AG09319 (cell line): ENCODE results near the gene NAGK.
"Not testable (repeated sequence)": the region's sequence is repeated elsewhere in the genome, so short reads cannot be mapped to it uniquely, and the experiment has no call there.

Experiments used
- DNase-seq: peaks from one replicate; pipeline ENCODE4 v3.0.0-alpha.2; 2010; ENCODE audit warnings: low read depth; ENCODE audit errors: extremely low read depth
- CTCF ChIP-seq: IDR thresholded peaks from 2 replicates; pipeline ENCODE4 v1.5.1; 2011; ENCODE audit warnings: low read depth, mild to moderate bottlenecking, inconsistent platforms, low read length, moderate library complexity

Gene NAGK

GRCh38 chr2:71068218-71069035 is at the start of gene NAGK:
TSS of gene NAGK (plus strand) at chr2:71068648. CDS start at chr2:71068684, 36 bp downstream.
- peak; percentile 88 for DNase-seq
- no peak for TF ChIP-seq CTCF

GRCh38 chr2:71019989-71020388 is 48.5 kb upstream of the NAGK start:
- DNase-seq: not testable (repeated sequence)

DNA sequence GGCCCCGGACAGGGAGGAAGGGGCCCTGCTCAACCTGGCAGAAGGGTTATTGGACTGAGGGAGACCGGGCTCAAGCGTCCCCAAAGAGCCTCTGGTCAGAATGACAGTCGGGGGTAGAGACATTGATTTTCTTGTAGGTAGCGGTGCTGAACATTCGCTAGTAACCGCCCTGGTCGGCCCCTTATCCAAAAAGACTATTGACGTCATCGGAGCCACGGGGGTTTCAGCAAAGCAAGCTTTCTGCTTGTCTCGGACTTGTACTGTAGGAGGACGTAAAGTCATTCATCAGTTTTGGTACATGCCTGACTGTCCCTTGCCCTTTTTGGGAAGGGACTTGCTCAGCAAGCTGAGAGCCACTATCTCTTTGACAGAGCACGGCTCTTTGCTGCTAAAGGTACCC is 47.1 kb upstream of the NAGK start:
- DNase-seq: not testable (repeated sequence)

- not testable (repeated sequence) for DNase-seq
Observed at GRCh38 chr2:71023553-71024243, 44.8 kb upstream of the NAGK start.

GRCh38 chr2:71036296-71036695 is 32.2 kb upstream of the NAGK start:
- not testable (repeated sequence) for DNase-seq

DNA sequence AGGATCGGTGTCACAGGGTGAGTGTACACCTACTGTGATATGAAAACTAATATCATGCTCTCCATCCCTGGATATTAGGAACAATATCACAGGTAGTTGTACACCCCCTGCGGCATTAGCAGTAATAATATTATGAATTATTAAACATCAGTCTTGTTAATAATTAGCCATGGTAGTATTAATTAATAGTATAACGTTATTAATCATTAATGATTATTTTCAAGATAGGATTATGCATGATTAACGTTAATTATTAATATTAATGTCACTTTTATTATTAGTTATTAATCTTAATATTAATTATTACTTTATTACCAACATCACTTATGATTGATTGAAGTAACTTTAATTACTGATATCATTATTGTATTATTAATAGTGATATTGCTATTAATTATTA is 26.2 kb upstream of the NAGK start:
- no peak for DNase-seq
- no peak for TF ChIP-seq CTCF

DNA sequence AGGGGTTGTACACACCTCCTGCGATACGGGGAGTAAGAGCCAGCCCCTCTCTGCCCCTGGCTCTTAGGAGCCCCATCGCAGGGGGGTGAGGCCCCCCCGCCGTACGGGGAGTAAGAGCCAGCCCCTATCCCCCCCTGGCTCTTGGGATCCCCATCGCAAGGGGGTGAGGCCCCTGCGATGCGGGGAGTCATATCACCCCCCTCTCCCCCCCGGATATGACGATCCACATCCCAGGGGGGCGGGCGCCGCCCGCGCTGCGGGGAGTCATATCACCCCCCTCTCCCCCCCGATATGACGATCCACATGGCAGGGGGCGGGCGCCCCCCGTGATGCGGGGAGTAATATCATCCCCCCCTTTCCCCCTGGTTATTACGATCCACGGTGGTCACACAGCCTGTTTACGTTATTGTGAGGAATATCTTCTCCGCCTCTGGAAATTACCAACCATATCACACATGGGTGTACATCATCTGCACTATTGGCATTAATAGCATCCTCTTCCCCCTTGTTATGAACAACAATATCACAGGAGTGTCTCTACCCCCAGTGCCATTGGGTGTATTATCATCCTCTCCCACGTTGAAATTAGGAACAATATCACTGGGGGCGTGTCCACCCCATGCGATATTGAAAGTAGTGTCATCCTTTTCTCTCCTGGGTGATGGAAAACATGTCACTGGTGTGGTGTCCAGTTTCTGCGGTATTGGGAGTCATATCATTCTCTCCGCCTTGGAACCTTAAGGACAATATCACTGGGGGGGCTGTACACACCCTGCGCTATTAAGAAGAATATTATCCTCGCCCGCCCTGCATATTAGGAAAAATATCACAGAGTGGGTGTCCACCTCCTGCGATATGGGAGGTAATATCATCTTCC is 24.7 kb upstream of the NAGK start:
- DNase-seq: no peak
- TF ChIP-seq CTCF: no peak

GRCh38 chr2:71045151-71045550 is 23.3 kb upstream of the NAGK start:
- TF ChIP-seq CTCF: no peak
- DNase-seq: no peak

DNA sequence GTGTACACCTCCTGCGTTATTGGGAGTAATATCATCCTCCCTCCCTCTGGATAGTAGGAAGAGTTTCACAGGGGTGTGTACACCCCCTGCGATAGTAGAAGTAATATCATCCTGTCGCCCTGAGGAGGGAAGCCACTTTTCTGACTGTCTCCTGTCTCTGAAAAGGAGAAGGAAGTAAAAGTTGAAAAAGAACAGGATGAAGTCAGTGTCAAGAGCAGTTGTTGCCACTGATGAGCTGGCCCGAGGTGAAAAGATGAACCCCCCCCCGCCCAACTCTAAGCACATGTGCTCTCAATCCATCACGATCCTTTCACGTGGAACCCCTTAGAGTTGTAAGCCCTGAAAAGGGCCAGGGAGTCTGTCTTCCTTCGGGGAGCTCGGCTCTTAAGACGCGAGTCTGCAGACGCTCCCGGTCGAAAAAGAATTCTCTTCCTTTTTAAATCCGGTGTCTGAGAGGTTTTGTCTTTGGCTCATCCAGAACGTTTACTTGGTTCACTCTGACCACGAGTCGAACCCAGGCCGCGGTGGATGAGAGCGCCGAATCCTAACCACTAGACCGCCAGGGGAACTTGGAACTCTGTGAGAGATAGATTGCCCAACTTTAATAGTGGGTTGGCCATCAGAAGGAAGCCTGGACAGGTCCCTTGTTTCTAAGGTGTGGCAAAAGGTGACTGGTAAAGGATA is 22.4 kb upstream of the NAGK start:
- DNase-seq: no peak
- no peak for TF ChIP-seq CTCF
